LHCN-M2 (cell line): ENCODE data around the gene AGPAT2. TPM values are rescaled to one million over a fixed set of nuclear protein-coding genes. Genes with fewer than 3 reads are reported as not detected.

Experiments used
- DNase-seq: peaks from one replicate; pipeline ENCODE4 v3.0.0-alpha.2; 2012; ENCODE audit warnings: low read depth
- total RNA-seq: library from RNA; depleted of rRNA; stranded (reverse); fragments of >200 nt; gene quantifications from 2 replicates; pipeline ENCODE4 v1.2.3, GENCODE V29; 2014

The AGPAT2 gene
- total RNA-seq, 1 experiment from 2014 or later = 36.2 TPM

DNA sequence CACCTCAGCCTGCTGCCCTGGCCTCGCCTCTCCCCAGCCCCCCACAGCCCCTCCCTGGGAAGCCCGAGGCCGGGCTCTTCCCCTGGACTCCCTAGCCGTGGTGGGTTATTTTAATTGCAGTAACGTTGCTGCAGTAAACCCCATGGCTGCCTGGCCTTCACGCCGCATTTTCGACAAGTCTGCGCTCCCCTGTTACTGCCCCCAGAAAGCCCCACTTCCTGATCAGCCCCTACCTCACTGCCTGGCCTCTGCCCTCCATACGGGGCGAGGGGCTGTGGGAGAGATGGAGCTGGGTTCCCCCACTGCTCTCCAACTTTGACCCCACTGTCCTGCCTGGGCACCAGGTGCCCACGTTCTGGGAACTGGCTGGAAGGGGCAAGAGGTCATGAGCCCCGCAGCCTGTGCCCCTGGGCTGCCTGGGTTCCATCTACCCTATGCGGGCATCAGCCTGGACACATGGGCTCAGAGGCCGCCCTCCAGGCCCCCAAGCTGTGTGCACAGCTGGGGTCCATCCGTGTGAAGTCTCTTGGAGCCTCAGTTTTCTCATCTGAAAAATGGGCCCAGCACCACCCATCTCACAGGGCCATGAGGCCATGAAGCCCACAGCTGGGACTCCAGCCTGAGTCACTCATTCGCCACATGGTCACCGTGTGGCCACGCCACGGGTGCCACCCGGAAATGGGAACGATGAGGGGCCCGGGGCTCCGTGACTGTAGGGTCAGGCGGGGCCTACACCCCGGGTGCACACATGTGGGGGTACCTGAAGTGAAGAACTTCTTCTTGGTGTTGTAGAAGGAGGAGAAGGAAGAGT, 13.1 kb downstream of the AGPAT2 start:
- DNase-seq = no peak

DNA sequence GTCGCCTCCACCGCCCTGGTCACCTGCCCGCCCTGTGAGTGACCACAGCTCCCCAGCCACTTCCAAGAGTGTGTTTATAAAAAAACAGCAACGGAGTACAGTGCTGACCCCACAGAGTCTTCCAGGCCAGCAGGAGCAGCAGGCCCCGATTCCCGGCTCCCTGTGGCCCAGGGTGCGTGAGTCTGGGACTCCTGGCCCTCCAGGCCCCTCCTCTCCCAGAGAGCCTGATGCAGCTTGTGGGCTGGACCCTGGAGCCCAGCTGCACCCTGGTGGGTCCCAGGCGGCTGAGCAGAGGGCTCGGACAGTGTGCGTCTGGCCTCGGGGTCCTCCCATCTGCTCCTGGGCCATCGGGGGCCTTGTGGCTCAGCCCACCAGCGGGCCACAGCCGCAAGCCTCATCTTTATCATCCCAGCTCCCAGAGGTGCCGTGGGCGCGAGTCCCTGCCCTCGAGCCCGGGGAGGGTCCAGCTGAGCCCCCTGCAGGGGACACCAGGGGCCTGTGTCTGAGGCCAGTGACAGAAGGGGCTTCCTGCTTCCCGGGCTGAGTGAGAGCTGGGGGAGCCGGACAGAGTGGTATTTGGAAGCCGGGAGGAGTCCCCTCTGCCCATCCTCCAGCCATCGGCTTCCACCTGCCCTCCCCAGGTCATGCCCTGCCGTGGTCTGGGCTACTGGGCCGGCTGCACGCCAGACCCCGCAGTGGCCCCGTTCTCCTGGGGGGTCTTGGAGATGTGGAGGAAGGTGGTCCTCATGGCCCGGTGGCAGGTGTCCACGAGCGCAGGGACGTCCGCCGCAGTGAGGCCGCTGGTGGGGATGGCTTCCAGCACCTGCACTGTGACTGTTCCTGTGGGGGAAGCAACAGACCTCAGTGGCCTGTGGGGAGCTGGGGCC, 13.9 kb downstream of the AGPAT2 start:
- no peak for DNase-seq

DNA sequence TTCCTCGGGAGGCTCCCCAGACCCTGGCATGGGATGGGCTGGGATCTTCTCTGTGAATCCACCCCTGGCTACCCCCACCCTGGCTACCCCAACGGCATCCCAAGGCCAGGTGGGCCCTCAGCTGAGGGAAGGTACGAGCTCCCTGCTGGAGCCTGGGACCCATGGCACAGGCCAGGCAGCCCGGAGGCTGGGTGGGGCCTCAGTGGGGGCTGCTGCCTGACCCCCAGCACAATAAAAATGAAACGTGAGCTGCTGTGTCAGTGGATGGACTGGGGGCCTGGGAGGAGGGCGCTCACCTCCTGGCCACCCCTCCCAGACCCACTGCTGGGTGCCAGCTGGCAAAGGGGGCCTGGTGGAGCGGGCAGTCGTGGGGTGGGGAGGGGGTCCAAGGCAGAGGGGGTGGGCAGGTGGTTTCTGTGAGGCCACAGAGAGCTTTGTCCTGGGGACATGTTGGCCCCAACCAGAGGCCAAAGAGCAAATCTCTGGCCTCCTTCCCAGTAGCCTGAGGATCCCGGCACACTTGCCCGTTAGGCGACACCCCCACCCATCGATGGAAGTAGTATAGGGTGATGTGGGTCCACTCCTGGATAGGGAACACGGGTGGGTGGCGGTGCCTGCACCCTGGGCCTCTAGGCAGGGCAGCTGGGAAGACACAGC, 14.7 kb downstream of the AGPAT2 start:
- DNase-seq = no peak

DNA sequence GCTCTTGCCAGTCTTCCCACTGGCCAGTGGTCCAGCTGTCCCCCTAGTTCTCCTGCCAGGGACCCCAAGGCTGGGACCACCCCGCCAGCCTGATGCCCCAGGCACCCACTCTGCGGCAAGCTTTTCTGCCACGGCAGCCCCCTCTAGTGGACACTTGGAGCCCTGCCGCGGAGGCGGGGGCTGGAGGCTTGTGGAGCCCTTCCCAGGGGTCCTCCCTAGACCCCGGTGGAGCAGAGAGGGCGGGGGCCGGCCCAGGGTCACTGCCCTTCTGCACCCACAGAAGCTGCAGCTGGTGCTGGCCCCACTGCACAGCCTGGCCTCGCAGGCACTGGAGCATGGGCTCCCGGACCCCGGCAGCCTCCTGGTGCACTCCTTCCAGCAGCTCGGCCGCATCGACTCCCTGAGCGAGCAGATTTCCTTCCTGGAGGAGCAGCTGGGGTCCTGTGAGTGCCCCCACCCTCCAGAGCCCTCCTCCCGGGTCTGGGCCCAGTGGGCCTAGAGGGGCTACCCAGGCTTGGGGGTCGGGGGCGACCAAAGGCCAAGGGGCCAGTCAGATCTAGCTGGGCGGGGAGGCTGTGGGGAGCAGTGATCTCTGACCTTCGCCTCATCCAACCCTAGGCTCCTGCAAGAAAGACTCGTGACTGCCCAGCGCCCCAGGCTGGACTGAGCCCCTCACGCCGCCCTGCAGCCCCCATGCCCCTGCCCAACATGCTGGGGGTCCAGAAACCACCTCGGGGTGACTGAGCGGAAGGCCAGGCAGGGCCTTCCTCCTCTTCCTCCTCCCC, 15.4 kb downstream of the AGPAT2 start:
- DNase-seq = no peak

DNA sequence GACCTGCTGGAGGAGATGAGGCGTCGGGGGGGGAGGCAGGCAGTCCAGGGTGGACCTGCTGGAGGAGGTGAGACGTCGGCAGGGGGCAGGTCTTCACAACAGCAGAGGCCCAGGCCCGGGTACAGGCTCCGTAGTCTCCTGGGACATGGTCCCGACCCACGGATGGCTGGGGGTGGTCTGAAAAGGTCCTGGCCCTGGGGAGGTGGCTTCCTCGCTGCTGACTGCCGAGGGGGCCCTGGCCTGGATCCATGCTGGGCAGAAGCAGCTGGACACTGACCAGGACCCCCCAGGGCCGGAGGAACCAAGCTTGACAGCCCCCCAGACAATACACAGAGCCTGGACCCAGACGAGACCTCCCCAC, 16.0 kb downstream of the AGPAT2 start:
- DNase-seq = no peak

DNA sequence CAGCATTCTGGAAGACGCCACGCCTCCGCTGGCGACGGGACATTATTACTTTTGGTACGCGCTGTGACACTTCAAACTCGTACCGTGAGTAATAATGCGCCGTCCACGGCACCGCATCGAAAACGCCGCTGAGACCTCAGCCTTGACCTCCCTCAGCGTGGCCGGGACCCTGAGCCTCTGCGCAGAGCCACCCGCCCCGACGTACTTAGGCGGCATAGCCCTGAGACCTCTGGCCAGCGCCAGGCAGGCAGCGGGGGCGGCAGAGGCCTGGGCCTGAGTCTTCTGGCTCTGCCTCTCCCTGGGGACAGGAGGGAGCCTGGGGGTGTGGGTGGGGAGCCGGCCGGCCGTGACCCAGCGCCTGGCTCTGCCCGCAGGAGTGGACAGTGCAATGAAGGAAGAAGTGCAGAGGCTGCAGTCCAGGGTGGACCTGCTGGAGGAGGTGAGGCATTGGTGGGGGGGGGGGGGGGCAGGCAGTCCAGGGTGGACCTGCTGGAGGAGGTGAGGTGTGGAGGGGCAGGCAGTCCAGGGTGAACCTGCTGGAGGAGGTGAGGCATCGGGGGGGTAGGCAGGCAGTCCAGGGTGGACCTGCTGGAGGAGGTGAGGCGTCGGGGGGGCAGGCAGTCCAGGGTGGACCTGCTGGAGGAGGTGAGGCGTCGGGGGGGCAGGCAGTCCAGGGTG, 16.5 kb downstream of the AGPAT2 start:
- DNase-seq = no peak

DNA sequence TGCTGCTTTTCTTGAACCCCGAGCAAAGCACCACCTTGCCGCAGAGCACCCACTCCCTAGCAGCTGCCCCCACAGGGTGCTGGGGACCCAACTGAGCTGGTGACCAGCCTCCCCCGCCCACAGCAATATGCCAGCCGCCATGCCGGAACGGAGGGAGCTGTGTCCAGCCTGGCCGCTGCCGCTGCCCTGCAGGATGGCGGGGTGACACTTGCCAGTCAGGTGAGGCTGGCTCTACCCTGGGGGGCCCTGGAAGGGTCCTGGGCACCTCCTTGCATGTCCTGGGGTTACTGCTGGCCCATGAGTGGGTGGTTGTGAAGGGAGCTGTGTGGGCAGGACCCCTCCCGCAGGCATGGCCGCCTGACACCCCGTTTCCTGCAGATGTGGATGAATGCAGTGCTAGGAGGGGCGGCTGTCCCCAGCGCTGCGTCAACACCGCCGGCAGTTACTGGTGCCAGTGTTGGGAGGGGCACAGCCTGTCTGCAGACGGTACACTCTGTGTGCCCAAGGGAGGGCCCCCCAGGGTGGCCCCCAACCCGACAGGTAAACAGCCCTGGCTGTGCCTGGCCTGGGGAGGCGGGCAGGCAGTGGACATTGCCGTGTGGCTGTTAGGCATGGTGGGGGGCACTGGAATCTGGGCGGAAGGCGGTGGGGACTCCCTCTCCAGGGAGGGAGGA, 17.3 kb downstream of the AGPAT2 start:
- no peak for DNase-seq

DNA sequence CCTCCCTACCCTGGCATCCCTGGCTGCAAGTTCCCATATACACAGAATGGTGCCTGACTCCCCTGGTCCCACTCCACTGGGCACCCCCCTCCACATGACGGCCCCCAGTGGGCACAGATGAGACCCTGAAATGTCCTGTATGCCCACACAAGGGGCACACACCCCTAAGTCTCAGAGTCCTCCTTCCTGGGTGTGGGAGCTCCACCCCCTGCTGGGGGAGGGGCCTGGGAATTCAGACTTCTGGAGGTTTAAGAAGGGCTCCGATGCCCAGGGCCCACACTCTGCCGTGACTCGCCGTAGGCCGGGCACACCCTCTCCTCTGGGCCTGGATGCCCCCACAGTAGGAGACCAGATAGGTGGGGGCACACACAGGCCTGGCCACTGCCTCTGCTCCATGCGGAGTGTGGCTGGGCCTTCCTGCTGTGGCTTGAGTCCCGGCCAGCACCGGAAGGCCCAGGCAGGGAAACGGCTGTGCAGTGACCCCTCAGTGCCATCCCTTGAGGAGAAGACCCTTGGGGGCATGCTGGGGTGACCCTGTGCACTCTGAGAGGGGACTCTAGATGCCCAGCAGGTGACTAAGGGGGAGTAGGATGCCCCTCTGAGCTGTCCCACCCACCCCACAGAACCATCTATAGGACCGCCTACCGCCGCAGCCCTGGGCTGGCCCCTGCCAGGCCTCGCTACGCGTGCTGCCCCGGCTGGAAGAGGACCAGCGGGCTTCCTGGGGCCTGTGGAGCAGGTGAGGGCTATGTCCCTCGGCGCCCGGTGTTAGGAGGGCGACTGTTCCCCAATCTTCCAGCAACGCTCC, 18.1 kb downstream of the AGPAT2 start:
- DNase-seq = no peak

DNA sequence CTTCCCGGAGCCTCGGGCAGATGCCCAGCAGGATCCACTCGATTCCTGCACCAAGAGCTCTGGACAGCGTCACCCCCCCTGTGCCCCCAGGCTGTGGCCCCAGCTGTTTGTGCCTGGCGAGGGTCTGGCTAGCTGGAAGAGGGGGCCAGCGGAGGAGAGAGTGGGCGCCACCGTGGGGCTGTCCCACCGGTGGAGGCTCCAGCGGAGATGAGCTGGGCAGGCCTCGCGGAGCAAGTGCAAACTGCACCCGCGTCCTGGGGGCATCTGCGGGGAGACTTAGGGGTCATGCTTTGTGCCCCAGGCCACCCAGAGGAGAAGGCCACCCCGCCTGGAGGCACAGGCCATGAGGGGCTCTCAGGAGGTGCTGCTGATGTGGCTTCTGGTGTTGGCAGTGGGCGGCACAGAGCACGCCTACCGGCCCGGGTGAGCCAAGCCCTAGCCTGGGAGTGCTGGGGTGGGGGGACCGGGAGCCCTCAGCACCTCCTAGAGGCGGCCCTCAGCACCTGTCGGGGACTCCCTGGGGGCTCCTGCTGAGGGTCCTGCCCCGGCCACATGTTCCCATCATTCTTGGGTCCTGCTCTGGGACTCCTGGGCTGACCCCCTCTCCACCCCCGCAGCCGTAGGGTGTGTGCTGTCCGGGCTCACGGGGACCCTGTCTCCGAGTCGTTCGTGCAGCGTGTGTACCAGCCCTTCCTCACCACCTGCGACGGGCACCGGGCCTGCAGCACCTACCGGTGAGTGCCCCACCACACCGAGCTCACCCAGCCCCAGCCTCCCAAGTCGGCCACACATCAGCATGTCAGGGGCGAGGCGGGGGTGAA, 19.1 kb downstream of the AGPAT2 start:
- DNase-seq = no peak

DNA sequence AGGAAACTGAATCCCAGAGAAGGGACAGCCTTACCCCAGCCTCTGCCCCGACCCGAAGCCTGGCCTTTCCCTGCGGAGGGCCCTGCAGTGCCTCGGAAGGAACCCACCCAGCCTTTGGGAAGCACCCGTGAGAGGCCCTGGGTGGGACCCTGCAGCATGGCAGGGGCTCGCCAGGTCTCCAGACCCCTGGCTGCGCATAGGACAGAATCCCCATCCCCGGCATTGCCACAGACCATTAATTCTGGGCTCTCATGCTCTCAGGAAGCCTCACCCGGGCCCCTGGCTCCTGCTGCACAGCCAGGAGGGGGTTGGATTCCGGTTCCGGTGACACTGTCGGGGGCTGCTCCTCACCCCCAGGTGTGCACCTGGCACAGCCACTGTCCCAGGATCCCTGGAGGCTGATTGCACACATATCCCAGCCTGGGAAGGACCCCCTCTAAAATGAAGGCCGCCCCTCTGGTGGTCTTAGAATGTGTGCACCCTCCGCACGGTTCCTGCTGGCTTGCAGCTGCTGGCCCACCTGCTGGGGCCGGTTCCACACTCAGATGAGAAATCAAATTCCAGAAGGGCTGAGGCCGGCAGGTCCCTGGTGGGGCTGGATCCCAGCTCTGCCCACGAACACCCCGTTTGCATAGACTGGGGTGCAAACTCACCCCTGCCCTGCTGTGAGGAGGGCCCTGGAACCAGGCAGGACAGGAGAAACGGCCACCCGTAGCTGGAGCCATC, 19.9 kb downstream of the AGPAT2 start:
- DNase-seq = no peak

DNA sequence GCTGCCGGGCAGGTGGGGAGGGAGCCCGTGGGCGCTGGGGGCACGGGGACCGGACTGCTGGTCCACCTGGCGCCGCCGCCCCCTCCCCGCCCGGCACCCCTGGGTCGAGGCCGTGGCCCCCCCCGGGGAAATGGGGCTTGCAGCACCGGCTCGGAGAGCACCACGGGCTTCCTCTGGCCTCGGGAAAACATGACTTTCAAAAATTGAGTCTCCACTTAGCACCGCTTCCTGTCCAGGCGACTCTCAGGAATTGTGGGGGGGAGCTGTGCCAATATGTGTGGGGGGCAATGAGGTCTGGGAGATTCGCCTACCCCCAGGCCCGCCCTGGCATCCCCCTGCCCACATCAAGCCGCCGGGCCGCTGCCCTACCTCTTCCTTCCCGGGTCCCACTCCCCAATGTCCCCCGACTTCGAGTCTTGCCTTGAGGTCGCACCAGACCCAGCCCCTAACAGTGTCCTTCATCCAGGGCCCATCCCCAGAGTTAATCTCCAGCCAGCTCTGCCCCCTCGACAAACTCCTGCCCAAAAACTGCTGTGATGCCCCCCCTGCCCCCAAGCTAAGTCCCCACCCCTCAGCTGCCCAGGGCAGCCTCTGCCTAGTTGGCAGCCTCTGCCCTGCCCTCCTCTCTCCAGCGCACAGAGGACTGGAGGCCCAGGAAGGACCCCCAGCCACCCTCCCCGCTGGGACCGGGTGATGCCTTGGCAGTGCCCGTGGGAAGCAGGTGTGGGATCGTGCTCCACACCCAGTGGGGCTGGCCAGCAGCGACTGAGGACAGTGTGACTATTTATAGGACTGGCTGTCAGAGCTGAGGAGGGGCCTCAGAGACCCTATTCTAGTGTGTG, 20.7 kb downstream of the AGPAT2 start:
- DNase-seq = no peak

DNA sequence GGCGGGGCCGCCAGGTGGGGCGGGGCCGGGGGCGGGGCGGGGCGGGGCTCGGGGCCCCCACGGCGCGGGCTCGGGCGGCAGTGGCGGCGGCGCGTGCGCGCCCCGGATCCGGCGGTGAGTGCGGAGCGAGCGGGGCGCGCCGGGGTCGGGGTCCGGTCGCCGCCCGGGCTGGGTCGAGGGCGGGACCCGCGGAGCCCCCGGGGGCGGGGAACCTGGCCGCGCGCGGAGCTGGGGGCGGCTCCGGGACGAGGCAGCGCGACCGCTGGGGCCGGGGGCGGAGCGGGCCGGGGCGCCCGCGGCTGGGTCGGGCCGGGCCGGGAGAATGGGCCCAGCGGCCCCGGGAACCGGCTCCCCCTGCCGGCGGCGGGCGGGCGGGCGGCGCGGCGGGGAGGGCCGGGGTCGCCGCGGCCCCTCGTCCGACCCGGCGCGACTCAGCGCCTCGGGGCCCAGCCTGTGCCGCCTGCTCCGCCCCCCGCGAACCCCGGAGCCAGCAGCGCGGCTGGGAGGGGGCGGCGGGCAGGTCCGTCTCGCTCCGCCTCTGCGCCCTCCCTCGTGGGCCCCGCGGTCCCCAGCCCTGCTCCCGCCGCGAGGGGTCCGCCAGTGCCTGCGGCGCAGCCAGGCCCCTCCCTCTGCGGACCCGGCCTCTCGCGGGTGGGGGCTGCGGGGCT, 21.4 kb downstream of the AGPAT2 start:
- DNase-seq = no peak

DNA sequence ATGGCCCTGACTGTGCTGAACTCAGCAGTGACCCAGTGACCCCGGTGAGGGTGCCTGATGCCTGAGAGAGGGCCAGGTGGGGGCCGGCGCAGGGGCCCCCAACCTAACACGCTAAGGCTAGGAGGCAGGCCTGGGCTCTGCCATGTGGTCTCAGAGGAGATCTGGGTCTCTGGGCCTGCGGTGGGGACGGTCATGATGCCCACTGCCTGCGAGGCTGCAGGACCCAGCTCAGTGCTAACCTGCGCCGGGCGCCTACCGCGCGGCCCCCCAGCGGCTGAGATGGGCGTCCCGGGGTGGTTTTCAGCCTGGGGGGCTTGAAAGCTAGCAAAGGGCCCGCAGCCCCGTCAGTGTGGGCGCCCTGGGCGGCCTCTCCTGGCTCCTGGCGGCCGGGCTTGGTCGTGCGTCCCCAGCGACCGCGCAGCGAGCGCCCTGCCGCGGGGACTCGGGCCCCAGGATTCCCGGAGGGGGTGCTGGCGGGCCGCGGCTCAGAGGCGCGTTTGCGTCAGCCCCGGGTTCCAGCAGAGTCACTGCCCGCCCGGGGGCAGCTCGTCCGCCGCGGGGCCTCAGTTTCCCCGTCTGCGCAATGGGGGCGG, 22.1 kb downstream of the AGPAT2 start:
- no peak for DNase-seq

DNA sequence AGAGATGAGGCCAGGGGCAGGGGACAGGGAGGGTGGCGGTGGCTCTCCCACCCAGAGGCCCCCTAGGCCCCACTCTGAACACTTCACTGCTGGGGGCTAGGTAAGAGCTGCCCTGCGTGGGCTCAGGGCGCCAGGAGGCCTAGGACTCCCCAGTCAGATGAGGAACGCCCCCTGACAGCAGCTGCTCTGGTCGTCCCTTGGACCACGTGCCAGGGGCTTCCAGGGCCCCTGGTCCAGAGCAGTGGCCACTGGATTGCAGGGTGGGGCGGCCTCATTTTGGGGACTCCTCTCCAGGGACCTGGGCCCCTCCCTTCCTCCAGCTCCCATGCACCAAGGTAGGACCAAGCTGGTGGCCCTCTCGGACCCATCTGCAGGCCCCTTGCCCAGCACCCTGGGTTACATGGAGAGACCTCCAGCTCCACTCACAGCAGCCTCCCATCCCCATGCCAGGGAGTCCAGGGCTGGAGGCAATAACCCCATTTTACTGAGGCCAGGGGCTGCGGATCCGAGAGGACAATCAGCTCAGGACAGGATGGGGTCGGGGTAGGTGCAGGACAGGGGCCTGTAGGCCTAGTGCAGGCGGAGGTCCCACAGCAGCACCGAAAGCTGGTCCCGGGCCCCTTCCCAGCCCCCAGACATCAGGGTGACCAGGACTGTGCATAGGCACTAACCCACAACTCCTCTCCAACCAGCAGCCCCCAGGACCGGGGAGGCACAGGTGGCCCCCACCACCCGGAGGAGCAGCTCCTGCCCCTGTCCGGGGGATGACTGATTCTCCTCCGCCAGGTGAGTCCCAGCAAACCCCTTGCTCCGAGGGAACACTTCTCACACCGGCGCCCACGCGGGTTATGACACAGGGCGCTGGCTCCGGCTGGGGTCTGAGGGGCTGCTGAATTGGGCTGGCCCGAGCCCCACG, 23.0 kb downstream of the AGPAT2 start:
- no peak for DNase-seq
